Urinary bladder (tissue), 4 donors: Measurements from ENCODE around the gene ALK. TPM values are rescaled to one million over a fixed set of nuclear protein-coding genes. Genes with fewer than 3 reads are reported as not detected.
A peak's percentile ranks its signal among the peaks of the same experiment; 100 is the strongest.

Source experiments
- DNase-seq: peaks from one replicate; pipeline ENCODE4 v3.0.0-alpha.2; 2015; ENCODE audit errors: extremely low spot score
- H3K27ac ChIP-seq: one replicate; pipeline ENCODE4 v1.5.1; 2013; ENCODE audit warnings: low read depth, mild to moderate bottlenecking, moderate library complexity
- H3K36me3 ChIP-seq: one replicate; pipeline ENCODE4 v1.6.1; 2013; ENCODE audit warnings: mild to moderate bottlenecking, moderate library complexity; ENCODE audit not compliant: insufficient read depth
- H3K4me1 ChIP-seq: one replicate; pipeline ENCODE4 v1.6.1; 2013; ENCODE audit warnings: mild to moderate bottlenecking, moderate library complexity; ENCODE audit not compliant: insufficient read depth
- H3K4me3 ChIP-seq: one replicate; pipeline ENCODE4 v1.5.1; 2013; ENCODE audit warnings: low read depth, low read length
- WGBS: extraction: QIAGEN DNeasy Blood & Tissue Kit; methylation state at CpG from one replicate; pipeline ENCODE4 v1.1.7; 2013; 5-methylcytosine and 5-hydroxymethylcytosine counted together
- polyA plus RNA-seq: library from polyadenylated mRNA; stranded (reverse); fragments of 200-250 nt; gene quantifications from one replicate; pipeline ENCODE4 v1.2.3, GENCODE V29; 2013
- total RNA-seq: library from RNA; depleted of rRNA; stranded (reverse); fragments of >200 nt; gene quantifications from one replicate; pipeline ENCODE4 v1.2.3, GENCODE V29; 2014
- donor health status: healthy with polysubstance abuse.
- donor health status: healthy.

ALK gene
- total and polyA plus RNA-seq, 2 donors, result 0.29 to 1.0 TPM

- no peaks in the 10 kb centered on the region for H3K36me3 ChIP-seq
- H3K4me1 ChIP-seq, result peaks cover 1% of the 10 kb centered on the region
- 64% methylated on average over 2 of the region's 2 CpGs for WGBS
- no peak overlapping the region for H3K27ac ChIP-seq
- DNase-seq, result no peak
- H3K4me3 ChIP-seq, result no peak overlapping the region
Observed at GRCh38 chr2:29332540-29332939, 588.8 kb downstream of the ALK start.

- no peak for DNase-seq
- Histone ChIP-seq H3K27ac (no peak overlapping the region), H3K36me3 (no peaks in the 10 kb centered on the region), H3K4me3 (no peak overlapping the region), H3K4me1 (no peaks in the 10 kb centered on the region)
- 87% methylated on average over 3 of the region's 3 CpGs for WGBS
Observed at GRCh38 chr2:29329899-29330298, 591.5 kb downstream of the ALK start.

- no peak overlapping the region for H3K4me3 ChIP-seq
- no peak overlapping the region for H3K27ac ChIP-seq
- H3K36me3 ChIP-seq, result no peaks in the 10 kb centered on the region
- no peaks in the 10 kb centered on the region for H3K4me1 ChIP-seq
- no peak for DNase-seq
- 75% methylated on average over 8 of the region's 8 CpGs for WGBS
Observed at GRCh38 chr2:29326926-29327325, 594.5 kb downstream of the ALK start.

GRCh38 chr2:29325544-29325943, 595.8 kb downstream of the ALK start:
- whole genome bisulfite sequencing, result 65% methylated on average over 3 of the region's 3 CpGs
- no peak for DNase-seq
- no peak overlapping the region for H3K4me3 ChIP-seq

DNA sequence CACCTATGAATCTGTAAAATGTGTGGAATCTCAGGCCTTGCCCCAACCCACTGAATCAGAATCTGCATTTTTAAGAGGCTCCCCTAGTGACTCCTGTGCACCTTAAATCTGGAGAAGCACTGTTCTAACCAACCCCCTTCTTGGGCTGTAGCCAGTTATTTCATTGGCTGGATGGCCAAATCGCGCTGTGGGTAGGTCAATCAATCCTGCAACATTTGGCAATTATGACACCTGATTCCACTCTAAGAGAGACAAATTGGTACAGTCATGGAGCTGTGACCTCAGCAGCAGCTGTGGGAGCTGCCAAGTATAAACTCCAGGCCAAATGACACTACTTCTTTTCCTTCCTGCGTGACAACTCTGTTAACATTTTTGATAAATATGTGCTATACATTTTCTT, 597.4 kb downstream of the ALK start:
- WGBS, result 64% methylated on average over 3 of the region's 3 CpGs
- H3K27ac ChIP-seq, result no peak overlapping the region
- H3K4me3 ChIP-seq, result no peak overlapping the region
- DNase-seq, result no peak
- no peaks in the 10 kb centered on the region for H3K36me3 ChIP-seq
- no peaks in the 10 kb centered on the region for H3K4me1 ChIP-seq

More at GRCh38 chr2:29325544-29325943, 595.8 kb downstream of the ALK start:
- Histone ChIP-seq H3K27ac (no peak overlapping the region), H3K36me3 (no peaks in the 10 kb centered on the region), H3K4me1 (no peaks in the 10 kb centered on the region)

- H3K36me3 ChIP-seq, result no peaks in the 10 kb centered on the region
- DNase-seq, result no peak
- H3K4me1 ChIP-seq, result no peaks in the 10 kb centered on the region
- 64% methylated on average over 2 of the region's 2 CpGs for WGBS
- no peak overlapping the region for H3K27ac ChIP-seq
- no peak overlapping the region for H3K4me3 ChIP-seq
Observed at GRCh38 chr2:29323301-29323700, 598.1 kb downstream of the ALK start.

- Histone ChIP-seq H3K4me3 (no peak overlapping the region), H3K4me1 (no peaks in the 10 kb centered on the region), H3K36me3 (no peaks in the 10 kb centered on the region), H3K27ac (no peak overlapping the region)
- DNase-seq, result no peak
- WGBS, result 52% methylated on average over 2 of the region's 2 CpGs
Observed at GRCh38 chr2:29322011-29322410, 599.4 kb downstream of the ALK start.

- no peak for DNase-seq
- Histone ChIP-seq H3K36me3 (no peaks in the 10 kb centered on the region), H3K4me3 (no peak overlapping the region), H3K4me1 (no peaks in the 10 kb centered on the region), H3K27ac (no peak overlapping the region)
- 86% methylated on average over 8 of the region's 8 CpGs for WGBS
Observed at GRCh38 chr2:29317801-29318485, 603.4 kb downstream of the ALK start.

- H3K27ac ChIP-seq, result no peak overlapping the region
- no peaks in the 10 kb centered on the region for H3K36me3 ChIP-seq
- no peak for DNase-seq
- WGBS, result 27% methylated on average over 3 of the region's 3 CpGs
- H3K4me1 ChIP-seq, result no peaks in the 10 kb centered on the region
- no peak overlapping the region for H3K4me3 ChIP-seq
Observed at GRCh38 chr2:29317077-29317517, 604.3 kb downstream of the ALK start.

DNA sequence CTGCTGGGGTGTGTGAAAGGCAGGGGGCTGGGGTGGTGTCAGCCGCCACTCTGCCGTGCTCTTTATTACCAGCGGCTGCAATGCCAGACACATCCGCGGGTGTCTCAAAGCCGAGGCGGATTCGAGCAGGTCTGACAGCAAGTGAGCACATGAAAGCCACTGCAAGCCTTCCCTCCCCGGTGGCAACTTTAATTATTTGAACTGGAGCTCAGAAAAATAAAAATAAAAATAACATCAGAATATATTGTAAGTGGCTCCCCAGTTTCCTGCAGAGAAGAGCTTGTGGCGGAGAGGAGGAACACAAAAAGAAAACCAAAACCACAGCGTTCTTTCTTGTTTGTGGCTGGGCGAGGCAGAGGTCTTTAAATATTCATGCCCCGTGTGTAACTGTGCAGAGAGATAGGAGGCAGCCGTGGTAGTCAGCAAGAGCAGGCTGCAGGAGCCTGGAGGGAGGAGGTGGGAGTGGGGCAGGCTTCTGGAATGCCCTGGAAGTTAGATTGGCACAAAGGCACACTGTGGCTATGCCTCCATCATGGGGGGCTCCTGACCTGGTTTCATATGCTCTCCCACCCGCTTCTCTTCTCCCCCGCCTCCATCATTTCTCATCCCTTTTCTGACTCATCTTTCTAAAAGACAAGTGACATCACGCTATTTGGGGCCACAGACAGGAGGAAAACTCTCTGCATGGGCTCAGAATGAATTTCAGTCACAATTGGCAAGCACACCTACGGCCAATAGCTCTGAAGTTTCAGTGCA, 606.4 kb downstream of the ALK start:
- Histone ChIP-seq H3K4me3 (no peak overlapping the region), H3K36me3 (no peaks in the 10 kb centered on the region), H3K27ac (no peak overlapping the region), H3K4me1 (no peaks in the 10 kb centered on the region)
- peak; percentile 8 for DNase-seq
- 52% methylated on average over 18 of the region's 18 CpGs for WGBS

DNA sequence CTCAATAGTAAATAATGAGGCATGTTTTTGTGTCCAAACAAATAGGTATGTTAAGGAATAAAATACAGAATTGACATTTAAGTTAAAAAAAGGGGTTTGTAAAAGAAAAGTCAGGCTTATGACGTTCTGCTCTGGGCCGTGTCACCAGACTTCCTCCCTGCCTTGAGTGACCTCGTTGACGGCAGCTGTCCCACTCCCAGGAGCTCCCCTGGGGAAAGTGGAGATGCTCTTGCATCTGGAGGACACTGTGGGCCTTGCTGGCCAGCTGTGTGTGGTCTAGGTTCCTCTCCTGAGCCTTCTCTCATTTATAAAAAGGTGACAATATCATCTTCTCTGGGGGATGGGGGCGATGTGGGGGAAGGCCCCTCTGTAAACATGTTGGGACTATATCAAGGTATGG, 609.9 kb downstream of the ALK start:
- Histone ChIP-seq H3K4me1 (no peaks in the 10 kb centered on the region), H3K4me3 (no peak overlapping the region), H3K36me3 (no peaks in the 10 kb centered on the region), H3K27ac (no peak overlapping the region)
- no peak for DNase-seq
- WGBS, result 75% methylated on average over 5 of the region's 5 CpGs

DNA sequence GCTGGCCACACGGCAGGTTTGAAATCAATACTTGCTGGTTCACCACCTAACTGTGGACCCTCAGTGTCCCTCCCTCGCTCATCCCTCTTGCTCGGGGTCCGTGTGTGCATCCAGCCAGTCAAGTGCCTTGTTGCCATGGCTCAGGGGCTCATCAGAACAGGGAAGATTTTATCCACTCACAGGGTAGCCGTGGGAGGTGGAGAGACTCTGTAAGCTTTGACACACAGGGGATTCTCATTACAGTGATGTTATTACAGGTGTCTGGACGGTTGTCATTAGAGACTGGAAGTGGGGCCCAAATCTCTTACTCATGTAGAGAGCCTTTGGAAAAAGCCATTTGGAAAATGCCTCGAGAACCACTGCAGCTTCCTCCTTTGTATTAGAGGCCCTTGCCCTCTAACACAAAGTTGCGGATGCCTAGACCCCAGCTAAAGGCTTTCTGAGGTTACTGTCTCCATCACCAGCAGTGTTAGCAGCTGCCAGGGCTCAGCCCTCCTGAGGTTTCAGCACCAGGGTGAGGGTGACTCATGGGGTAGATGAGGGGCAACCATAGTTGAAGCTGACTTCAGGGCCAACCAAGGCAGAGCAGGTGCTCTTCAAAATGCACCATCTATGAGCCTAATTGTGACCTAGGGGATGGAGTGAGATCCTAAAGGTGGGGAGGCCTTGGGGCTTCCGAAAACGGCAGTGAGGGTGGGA, 610.6 kb downstream of the ALK start:
- no peak for DNase-seq
- H3K36me3 ChIP-seq, result no peaks in the 10 kb centered on the region
- H3K4me1 ChIP-seq, result no peaks in the 10 kb centered on the region
- 91% methylated on average over 10 of the region's 10 CpGs for WGBS
- H3K4me3 ChIP-seq, result no peak overlapping the region
- no peak overlapping the region for H3K27ac ChIP-seq

GRCh38 chr2:29309090-29310029, 612.0 kb downstream of the ALK start:
- DNase-seq, result no peak
- H3K36me3 ChIP-seq, result no peaks in the 10 kb centered on the region
- 65% methylated on average over 9 of the region's 9 CpGs for WGBS
- H3K4me3 ChIP-seq, result no peak overlapping the region
- no peaks in the 10 kb centered on the region for H3K4me1 ChIP-seq
- H3K27ac ChIP-seq, result no peak overlapping the region
